Epidermal melanocyte (primary cell): ENCODE measurements around the gene ACOX3.

ENCODE experiments used
- DNase-seq: peaks from one replicate; pipeline ENCODE4 v3.0.0; 2011; ENCODE audit warnings: low spot score; ENCODE audit not compliant: insufficient read length

ACOX3 gene

GRCh38 chr4:8374851-8375649 is 65.5 kb downstream of the ACOX3 start:
- no peak for DNase-seq

GRCh38 chr4:8373973-8374545 is 66.5 kb downstream of the ACOX3 start:
- no peak for DNase-seq

- no peak for DNase-seq
These were observed 67.1 kb downstream of the ACOX3 start for GRCh38 chr4:8373270-8373972.

- no peak for DNase-seq
These were observed 68.0 kb downstream of the ACOX3 start for GRCh38 chr4:8372506-8372905.

- DNase-seq, result no peak
These were observed 68.9 kb downstream of the ACOX3 start for GRCh38 chr4:8371596-8371995.

GRCh38 chr4:8370835-8371595 is 69.5 kb downstream of the ACOX3 start:
- DNase-seq, result no peak

GRCh38 chr4:8370106-8370787 is 70.3 kb downstream of the ACOX3 start:
- no peak for DNase-seq

- DNase-seq, result no peak
These were observed 71.0 kb downstream of the ACOX3 start for GRCh38 chr4:8369426-8370105.

- no peak for DNase-seq
These were observed 71.5 kb downstream of the ACOX3 start for GRCh38 chr4:8368998-8369397.

- no peak for DNase-seq
These were observed 72.5 kb downstream of the ACOX3 start for GRCh38 chr4:8368061-8368481.

GRCh38 chr4:8366601-8367000 is 73.9 kb downstream of the ACOX3 start:
- no peak for DNase-seq

GRCh38 chr4:8365951-8366350 is 74.6 kb downstream of the ACOX3 start:
- no peak for DNase-seq

GRCh38 chr4:8365353-8365752 is 75.2 kb downstream of the ACOX3 start:
- DNase-seq, result no peak

- no peak for DNase-seq
These were observed 75.6 kb downstream of the ACOX3 start for GRCh38 chr4:8364848-8365350.

GRCh38 chr4:8364141-8364540 is 76.4 kb downstream of the ACOX3 start:
- DNase-seq, result no peak

GRCh38 chr4:8362483-8362882 is 78.0 kb downstream of the ACOX3 start:
- no peak for DNase-seq

GRCh38 chr4:8359193-8359592 is 81.3 kb downstream of the ACOX3 start:
- DNase-seq, result no peak

GRCh38 chr4:8356856-8357255 is 83.7 kb downstream of the ACOX3 start:
- no peak for DNase-seq

GRCh38 chr4:8355864-8356565 is 84.5 kb downstream of the ACOX3 start:
- DNase-seq, result no peak

GRCh38 chr4:8355306-8355705 is 85.2 kb downstream of the ACOX3 start:
- no peak for DNase-seq
